Stimulated activated CD8-positive, alpha-beta memory T cell treated with anti-CD3 and anti-CD28 coated beads, Interleukin-2, amount 100 ng/mL, for 48 hours (primary cell): ENCODE measurements around the gene ZNF283.
"Not testable (repeated sequence)": the region's sequence is repeated elsewhere in the genome, so short reads cannot be mapped to it uniquely, and the experiment has no call there.

Experiments
- DNase-seq, 2 donors: peaks; one replicate each; pipeline ENCODE4 v3.0.0-alpha.2; 2020; ENCODE audit warnings: low read depth in 2 of 2

Gene ZNF283

DNA sequence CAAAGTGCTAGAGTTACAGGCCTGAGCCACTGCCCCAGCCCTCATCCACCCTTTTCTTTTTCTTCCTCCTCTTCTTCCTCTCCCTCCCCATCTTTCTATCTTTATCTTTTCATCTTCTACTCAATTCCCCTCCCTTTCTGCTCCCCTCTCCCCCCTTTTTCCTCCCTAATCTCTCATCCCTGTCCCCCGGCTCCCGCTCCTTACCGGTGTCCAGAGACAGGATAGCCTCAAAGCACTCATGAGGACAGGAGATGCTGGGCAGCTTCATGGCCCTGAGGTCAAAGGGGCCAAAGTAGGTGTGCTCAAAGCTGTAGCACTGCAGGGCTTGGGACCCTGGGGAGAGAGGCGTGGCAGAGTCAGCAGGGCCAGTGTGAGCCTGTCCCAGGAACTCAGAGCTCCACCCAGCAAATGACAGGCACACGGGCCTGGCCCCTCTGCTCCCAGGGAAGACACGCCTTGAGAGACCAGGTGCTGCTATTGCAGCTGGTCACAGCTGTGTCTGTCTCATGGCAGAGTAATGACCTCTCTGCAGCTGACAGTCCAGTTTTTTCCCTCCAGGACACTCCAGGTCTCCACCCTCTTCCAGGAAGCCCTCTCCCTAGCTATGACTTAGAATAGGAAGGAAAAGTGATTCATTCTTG lies 27.5 kb upstream of the ZNF283 start:
- no peak for DNase-seq

DNA sequence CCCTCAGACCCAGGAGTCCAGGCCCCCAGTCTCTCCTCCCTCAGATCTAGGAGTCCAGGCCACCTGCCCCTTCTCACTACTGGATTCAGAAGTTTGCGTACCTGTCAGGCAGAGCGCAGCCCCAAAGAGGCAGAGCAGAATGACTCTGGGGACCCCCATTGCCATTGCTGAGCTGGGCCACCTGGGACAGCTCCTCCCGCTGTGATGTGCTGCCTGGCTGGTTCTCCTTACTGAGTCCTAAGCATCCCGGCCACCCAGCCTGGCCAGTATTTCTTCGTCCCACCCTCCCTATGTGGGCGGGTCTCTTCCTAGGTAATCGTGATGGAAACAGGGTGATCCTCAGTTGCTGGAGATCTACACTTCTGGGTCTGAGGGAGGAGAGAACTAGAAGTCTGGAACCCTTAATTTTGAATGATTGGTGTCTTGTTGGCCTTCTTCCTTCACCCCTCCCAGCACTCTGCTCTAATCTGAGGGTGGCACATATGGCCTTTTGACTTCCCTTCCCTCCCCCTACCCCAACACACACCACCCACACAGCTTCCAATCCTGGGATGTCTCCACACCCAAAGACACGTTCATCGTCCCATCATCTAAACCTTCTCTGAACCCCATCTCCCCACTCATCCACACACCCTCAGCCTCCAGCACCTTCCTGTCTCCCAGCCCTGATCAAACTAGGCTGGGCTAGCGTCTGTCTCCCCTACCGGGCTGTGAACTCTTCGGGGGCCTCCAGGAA lies 24.7 kb upstream of the ZNF283 start, which contains the start of gene LYPD5:
Gene LYPD5 (minus strand): TSS at position 232 of the 736 bp plus-strand sequence. CDS start 67 bp downstream, at position 165.
- no peak for DNase-seq

DNA sequence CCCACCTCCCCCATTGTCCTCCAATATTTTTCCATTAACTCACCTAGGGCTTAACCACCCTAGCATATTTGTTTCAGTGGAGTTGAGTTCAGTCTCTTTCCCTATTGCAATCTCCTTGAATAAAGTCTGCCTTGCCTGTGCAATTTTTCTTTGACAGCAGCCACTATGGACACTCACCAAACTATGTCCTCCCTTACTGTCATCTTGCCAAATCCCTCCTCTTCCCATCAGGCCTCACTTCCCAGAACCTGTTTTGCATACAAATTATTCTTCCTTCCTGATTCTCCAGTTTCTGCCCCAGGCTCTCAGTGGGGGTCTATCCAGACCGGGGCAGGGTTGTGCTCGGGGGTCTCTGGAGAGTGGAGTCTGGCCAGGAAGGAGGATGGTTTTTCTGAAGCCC lies 22.7 kb upstream of the ZNF283 start:
- no peak for DNase-seq

DNA sequence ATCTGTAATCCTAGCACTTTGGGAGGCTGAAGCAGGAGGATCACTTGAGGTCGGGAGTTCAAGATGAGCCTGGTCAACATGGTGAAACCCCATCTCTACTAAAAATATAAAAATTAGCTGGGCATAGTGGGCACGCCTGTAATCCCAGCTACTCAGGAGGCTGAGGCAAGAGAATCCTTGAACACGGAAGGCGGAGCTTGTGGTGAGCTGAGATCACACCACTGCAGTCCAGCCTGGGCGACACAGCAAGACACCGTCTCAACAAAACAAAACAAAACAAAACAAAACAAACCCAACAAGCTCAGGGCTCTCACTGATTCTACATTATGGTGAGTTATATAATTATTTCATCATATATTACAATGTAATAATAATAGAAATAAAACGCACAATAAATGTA lies 20.7 kb upstream of the ZNF283 start:
- DNase-seq, result not testable (repeated sequence)

DNA sequence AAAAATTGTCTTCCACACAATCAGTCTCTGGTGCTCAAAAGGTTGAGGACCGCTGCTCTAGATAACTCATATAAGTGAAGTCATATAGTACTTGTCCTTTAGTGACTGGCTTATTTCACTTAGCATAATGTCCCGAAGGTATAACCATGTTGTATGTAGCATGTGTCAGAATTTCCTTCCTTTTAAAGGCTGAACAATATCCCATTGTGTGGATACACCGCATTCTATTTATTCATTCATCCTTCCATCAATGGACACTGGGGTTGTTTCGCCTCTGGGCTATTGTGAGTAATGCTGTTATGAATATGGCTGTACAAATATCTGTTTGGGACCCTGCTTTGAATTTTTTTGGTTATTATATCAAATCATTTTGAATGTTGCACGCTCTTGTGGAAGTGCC lies 20.3 kb upstream of the ZNF283 start:
- no peak for DNase-seq

DNA sequence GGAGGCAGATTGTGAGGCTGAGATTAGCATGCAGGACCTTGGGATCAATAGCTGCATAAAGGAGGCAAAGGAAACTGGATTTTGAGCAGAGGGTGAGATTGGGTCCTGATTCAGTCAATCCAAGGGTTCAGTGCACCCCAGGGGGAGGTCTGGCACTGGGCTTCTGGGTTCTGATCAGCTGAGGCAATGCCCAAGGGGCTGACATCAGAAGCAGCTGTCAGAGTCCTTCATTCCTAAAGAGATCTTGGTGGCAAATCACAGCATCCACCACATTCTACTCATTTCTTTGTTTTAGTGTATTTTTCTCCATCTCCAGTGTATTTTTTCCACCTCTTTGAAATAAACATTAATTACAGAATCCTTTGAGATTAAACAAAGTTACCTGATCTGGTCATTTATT lies 19.5 kb upstream of the ZNF283 start:
- no peak for DNase-seq

DNA sequence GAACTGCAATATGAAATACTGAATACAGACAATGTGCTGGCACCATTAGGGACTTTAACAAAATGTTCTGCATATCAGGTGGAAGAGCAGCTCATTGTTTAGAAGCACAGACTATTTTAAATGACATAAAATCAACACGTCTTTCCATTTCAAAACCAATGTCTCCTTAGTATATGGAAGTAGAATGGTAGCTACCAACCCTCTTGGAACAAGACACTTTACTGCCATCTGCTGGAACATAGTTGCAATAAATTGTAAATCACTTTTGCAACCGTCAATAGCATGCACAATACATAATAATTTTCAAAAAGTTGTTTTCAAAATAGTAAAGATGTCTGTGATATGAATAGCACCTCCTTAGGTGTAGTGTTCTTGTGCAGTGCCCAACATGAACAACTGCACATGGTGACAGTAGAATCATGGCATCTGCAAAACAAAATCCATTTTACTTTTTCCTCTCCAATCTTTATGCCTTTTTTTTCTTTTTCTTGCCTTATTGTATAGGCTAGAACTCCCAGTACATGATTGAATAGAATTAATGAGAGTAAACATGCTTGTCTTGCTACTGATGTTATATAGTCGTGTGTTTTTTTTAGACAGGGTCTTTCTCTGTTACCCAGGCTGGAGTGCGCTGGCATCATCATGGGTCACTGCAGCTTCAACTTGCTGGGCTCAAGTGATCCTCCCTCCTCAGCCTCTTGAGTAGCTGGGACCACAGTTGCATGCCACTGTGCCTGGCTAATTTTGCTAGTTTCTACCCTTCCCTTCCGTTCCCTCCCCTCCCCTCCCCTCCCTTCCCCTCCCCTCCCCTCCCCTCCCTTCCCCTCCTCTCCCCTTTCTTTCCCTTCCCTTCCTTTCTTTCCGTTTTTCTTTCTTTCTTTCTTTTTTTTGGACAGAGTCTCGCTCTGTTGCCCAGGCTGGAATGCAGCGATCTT lies 17.1 kb upstream of the ZNF283 start:
- no peak for DNase-seq

DNA sequence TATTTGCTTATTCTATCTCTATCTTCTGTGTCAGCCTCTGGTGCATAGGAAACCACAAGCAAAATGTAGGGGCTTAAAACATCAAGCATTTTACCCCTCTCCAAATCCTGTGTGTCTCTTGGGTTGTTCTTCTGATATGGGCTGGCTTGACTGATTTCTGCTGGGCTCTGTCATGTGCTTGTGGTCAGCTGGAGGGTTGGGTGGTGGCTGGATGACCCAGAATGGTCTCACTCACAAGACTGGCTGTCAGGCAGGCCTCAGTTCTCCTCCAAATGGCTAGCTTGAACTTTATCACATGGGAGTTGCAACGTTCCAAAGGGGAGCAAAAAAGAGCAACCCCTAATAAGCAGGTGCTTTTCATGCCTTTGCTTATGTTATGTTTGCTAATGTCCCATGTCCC lies 15.3 kb upstream of the ZNF283 start:
- no peak for DNase-seq

DNA sequence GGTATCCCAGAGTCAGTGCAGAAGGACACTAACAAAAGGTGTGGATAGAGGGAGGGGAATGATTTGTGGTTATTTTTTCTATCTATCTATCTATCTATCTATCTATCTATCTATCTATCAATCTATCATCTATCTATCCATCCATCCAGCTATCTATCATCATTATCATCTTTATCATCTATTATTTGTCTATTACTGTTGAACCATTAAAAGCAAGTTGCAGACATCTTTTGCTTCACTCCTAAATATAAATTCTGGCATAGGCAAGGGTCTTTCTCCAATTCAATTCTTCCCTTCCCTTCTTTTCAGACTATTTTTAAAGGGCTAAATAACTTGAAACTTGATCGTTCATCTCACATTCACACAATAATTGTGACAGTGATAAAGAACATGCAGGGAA lies 14.9 kb upstream of the ZNF283 start:
- DNase-seq, result no peak

DNA sequence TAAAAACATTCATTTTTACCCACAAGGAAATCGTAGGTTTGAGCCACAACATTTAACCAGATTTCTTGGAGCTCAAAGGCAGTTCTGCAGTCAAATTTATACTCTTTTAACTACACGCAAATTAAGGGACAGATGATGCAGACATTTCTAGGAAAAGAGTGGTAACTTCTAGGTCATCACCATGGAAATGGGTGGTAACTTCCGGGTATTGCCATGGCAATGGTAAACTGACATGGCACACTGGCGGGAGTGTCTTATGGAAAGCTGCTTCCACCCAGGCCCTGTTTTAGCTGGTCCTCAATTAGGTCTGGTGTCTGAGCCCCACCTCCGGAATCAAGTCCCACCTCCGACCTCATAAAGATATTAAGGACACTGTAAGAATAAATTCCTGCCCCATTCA lies 14.4 kb upstream of the ZNF283 start:
- no peak for DNase-seq

DNA sequence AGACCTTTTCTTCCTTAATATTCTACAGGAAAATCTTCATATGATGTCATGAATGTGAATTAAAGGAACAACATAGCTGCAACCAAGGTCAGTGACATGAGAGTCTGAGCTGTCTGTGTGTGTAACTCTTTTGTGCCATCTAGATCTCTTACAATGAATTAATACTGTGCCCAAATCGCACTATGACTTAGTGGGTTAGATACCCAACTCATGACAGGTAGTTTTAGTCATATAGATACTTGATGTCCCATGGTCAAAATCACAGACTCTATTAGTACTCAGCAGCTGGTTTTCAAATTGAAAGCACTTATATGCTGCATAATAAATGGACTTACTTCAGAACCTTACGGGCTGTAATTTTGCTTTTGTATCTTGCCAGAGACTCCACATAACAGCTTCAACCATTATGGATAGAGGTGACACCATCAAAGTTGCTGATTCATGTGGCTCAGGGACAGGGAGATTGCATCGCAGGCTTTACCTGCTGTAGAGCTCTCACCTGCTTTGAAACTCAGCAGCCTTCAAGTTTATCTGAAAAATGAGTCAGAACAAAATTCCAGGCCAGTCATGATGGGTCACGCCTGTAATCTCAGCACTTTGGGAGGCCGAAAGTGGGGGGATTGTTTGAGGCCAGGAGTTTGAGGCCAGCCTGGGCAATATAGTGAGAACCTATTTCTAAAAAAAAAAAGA lies 12.3 kb upstream of the ZNF283 start:
- no peak for DNase-seq

DNA sequence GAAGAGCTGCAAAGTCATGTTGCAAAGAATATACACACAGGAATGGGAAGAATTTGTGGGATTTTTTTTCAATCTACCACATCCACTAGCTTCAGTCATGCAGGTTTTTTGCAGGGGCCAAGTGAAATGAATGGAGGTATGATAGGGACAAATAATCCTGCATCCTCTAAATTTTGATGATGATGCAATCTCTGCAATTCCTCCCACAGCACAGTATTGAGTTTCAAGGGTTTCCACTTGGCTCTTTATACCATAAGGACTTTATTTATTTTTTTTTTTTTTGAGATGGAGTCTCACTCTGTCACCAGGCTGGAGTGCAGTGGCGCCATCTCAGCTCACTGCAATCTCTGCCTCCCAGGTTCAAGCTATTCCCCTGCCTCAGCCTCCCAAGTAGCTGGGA lies 9.7 kb upstream of the ZNF283 start:
- not testable (repeated sequence) for DNase-seq

DNA sequence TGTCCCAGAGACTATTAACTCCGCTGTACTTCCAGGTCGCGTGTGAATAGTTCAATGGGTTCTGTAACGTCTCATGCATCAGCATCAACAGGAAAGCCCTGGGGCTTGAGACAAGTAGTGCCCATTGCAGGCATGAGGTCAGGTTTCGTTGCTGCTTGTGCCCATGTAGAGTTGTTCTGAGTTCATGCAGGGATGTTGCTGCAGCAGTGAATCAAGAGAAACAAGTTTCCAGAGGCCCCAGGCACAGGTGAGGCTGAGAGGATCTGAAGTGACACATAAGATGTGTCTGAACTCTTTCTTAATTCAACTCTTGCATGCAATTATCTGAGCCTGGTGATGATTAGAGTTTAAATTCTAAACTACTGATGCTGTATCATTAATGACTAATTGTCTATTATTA lies 8.6 kb upstream of the ZNF283 start:
- no peak for DNase-seq

DNA sequence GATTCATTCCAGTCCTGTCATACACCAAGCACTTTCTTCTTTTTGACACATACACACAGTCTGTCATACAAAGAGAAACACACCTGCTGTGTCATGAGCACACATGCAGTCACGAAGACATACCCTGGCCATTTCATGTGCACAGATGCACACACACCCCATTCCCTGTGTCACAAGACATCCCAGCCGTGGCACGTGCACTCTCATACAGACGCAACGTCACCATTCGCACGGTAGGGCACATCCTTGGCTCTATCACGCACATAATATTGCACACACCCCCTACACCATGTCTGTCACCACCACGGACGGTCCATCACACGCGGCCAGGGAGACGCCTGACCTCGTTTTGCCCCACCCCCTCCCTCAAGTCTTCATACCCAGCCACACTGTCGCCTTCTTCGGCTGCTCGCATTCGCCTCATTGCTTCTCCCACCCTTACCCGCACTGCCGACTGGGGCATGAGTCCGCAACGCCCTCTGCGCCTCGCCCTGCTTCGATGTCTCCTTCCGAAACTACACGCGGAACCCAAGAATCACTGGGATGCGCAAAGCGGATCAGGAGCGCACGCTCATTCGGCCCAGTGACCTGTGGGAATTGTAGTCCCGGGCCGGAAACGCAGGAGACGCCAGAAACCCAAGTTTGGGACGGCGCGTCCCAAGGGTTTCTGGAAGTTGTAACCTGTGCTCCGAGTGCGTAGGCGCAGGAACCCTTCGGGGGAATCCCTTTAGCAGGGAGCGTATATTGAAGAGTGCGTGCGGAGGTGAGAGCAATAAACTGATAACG lies 6.8 kb upstream of the ZNF283 start:
- DNase-seq, result peak in 1 of 2 donors; percentile 10

DNA sequence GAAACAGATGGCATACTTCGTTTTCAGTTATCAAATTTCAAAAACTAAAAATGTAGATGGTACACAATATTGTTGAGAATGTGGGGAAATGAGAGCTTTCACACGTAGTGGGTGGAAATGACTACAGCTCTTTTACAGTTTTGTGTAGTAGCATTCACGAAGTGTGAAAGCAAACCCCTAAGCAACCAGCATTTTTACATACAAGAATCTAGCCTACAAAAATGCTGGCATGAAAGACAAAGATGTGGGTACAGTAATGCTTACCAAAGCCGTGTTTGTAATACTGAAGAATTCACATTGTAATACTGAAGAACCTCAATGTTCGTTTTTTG lies 6.3 kb upstream of the ZNF283 start:
- DNase-seq, result no peak

DNA sequence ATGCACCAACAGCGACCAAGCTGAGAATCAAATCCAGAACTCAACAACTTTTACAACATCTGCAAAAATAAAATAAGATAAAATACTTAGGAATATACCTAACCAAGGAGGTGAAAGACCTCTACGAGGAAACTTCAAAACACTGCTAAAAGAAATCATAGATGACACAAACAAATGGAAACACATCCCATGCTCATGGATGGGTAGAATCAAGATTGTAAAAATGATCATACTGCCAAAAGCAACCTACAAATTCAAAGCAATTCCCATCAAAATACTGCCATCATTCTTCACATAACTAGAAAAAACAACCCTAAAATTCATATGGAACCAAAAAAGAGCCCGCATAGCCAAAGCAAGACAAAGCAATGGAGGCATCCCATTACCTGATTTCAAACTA lies 3.3 kb upstream of the ZNF283 start:
- not testable (repeated sequence) for DNase-seq

DNA sequence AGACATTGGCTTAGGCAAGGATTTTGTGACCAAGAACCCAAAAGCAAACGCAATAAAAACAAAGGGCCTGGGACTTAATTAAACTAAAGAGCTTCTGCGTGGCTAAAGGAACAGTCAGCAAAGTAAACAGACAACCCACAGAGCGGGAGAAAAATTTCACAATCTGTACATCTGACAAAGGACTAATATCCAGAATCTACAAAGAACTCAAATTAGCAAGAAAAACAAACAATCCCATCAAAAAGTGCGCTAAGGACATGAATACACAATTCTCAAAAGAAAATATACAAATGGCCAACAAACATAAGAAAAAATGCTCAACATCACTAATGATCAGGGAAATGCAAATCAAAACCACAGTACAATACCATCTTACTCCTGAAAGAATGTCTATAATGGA lies 2.5 kb upstream of the ZNF283 start:
- DNase-seq, result not testable (repeated sequence)

DNA sequence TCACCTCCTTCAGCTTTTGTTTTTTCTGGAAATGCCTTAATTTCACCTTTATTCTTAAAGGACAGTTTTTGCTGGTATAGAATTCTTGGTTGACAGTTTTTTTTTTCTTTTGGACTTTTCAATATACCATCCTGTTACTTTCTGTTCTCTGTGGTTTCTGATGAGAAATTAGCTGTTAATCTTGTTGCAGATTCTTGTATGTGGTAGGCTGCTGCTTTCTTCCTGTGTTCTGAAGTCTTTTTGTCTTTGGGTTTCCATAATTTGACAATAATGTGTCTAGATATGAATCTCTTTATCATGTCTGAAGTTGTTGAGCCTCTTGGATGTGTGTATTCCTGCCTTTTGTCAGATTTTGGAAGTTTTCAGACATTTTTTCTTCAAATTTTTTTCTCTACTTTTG lies 12.0 kb downstream of the ZNF283 start:
- DNase-seq, result no peak

DNA sequence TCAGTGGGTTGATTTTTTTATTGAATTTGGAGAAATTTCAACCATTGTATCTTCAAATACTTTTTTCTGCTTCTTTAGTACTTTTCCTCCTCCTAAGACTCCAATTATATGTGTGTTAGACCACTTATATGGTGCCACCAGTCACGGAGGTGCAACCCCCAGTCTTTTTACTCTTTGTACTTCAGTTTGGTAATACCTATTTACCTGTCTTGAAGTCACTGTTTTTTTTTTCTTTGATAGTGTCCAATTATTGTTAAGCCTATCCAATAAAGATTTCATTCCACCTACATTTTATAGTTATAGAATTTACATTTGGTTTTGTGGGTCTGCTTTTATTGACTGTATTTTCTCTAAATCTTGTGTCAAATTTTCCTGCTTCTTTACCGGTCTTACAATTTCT lies 14.9 kb downstream of the ZNF283 start:
- DNase-seq, result no peak

DNA sequence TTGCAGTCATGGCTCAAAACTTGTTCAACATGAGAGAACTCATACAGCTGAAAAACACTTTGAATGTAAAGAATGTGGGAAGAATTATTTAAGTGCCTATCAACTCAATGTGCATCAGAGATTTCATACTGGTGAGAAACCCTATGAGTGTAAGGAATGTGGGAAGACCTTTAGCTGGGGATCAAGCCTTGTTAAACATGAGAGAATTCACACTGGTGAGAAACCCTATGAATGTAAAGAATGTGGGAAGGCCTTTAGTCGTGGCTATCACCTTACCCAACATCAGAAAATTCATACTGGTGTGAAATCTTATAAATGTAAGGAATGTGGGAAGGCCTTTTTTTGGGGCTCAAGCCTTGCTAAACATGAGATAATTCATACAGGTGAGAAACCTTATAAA lies 20.1 kb downstream of the ZNF283 start:
- no peak for DNase-seq

DNA sequence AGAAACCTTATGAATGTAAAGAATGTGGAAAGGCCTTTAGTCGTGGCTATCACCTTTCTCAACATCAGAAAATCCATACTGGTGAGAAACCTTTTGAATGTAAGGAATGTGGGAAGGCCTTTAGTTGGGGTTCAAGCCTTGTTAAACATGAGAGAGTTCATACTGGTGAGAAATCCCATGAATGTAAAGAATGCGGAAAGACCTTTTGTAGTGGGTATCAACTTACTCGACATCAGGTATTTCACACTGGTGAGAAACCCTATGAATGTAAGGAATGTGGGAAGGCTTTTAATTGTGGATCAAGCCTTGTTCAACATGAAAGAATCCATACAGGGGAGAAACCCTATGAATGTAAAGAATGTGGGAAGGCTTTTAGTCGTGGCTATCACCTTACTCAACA lies 20.8 kb downstream of the ZNF283 start:
- no peak for DNase-seq
